K562 (cell line): Measurements from ENCODE around the gene PTPRT. TPM values are rescaled to one million over a fixed set of nuclear protein-coding genes. Genes with fewer than 3 reads are reported as not detected.

Experiments
- ATAC-seq: fragments of 200-7000 bp; cut with Tn5 transposase; 3 replicates; pipeline ENCODE4 v1.9.1; 2020; ENCODE audit warnings: moderate library complexity
- BruUV-seq: library from RNA; stranded (reverse); fragments of 400-500 nt; replicated peaks from 2 replicates; lab custom pipeline; 2021; lab: Mats Ljungman, UMichigan
- CTCF ChIA-PET: fragments of 300-600 bp; formaldehyde crosslinking; extraction: SDS; loops from one replicate; lab custom pipeline; 2021; ENCODE audit warnings: low intra/inter-chr PET ratio; lab: Yijun Ruan, JAX
- POLR2A ChIA-PET: fragments of 300-600, 350-650 bp; sonication (Branson Sonifier 250); formaldehyde crosslinking; extraction: SDS; loops from one replicate; lab custom pipeline; 2021; ENCODE audit warnings: antibody characterized with exemption, inconsistent platforms; lab: Yijun Ruan, JAX
- DNase-seq, 4 experiments: peaks; one replicate each; pipeline versions ENCODE4 v3.0.0 to v3.0.0-alpha.2; 2011 to 2018; ENCODE audit warnings: low spot score in 3 of 4, mixed read lengths in 3 of 4; ENCODE audit errors: extremely low read depth in 1 of 4
- FAIRE-seq: peaks from 2 replicates; lab custom pipeline; 2011; peaks lifted over from hg19 to GRCh38; lab: Jason Lieb, UNC
- H2AFZ ChIP-seq: 2 replicates; pipeline ENCODE4 v1.6.0; 2011; ENCODE audit warnings: low read depth, low read length, control low read depth, inconsistent platforms
- H3K27ac ChIP-seq: fragments of 200-600 bp; 3 replicates; pipeline ENCODE4 v1.8.0; 2011; ENCODE audit warnings: low read depth, mild to moderate bottlenecking, control low read depth, inconsistent platforms, low read length, moderate library complexity, mixed read lengths; ENCODE audit errors: extremely low read depth
- H3K27me3 ChIP-seq, 2 experiments: fragments of 300-600 bp in 1 of 2; 2 replicates in 1 of 2; 3 replicates in 1 of 2; pipeline versions ENCODE4 v1.6.0 to v1.8.0; 2011; ENCODE audit warnings: inconsistent platforms in 2 of 2, low read length in 2 of 2, mild to moderate bottlenecking in 1 of 2, mixed read lengths in 1 of 2, moderate library complexity in 1 of 2; ENCODE audit not compliant: control insufficient read depth in 2 of 2, insufficient read depth in 2 of 2
- H3K36me3 ChIP-seq: fragments of 300-600 bp; 3 replicates; pipeline ENCODE4 v1.8.0; 2011; ENCODE audit warnings: mild to moderate bottlenecking, low read length, inconsistent platforms; ENCODE audit not compliant: control insufficient read depth, insufficient read depth
- H3K4me1 ChIP-seq, 2 experiments: fragments of 200-600 bp in 1 of 2; replicated peaks in 1 of 2; 2 replicates in 1 of 2; 3 replicates in 1 of 2; pipeline versions ENCODE4 v1.5.1 to v1.8.0; 2011; ENCODE audit warnings: inconsistent platforms in 2 of 2, low read length in 2 of 2, mild to moderate bottlenecking in 1 of 2, mixed read lengths in 1 of 2, moderate library complexity in 1 of 2; ENCODE audit not compliant: control insufficient read depth in 2 of 2, insufficient read depth in 2 of 2
- H3K4me2 ChIP-seq: 2 replicates; pipeline ENCODE4 v1.6.1; 2011; ENCODE audit warnings: low read length, control low read depth, inconsistent platforms, mixed read lengths; ENCODE audit not compliant: insufficient read depth
- H3K4me3 ChIP-seq: fragments of 200-600 bp; sonication (generic), shearing (Covaris generic); 2 replicates; pipeline ENCODE4 v1.5.1; 2016; ENCODE audit warnings: control low read depth, inconsistent platforms
- H3K79me2 ChIP-seq: fragments of 200-600 bp; 3 replicates; pipeline ENCODE4 v1.8.0; 2011; ENCODE audit warnings: low read length, inconsistent platforms; ENCODE audit not compliant: control insufficient read depth, insufficient read depth
- H3K9ac ChIP-seq, 2 experiments: 2 replicates each; pipeline versions ENCODE4 v1.6.0 to v1.6.1; 2011; ENCODE audit warnings: low read depth in 2 of 2, low read length in 2 of 2, control low read depth in 1 of 2, inconsistent platforms in 1 of 2, mild to moderate bottlenecking in 1 of 2, mixed read lengths in 1 of 2; ENCODE audit not compliant: insufficient read depth in 1 of 2
- H3K9me1 ChIP-seq: one replicate; pipeline ENCODE4 v1.6.0; 2011; ENCODE audit warnings: inconsistent platforms, mild to moderate bottlenecking, low read length, moderate library complexity; ENCODE audit not compliant: control insufficient read depth, insufficient read depth
- H3K9me3 ChIP-seq: replicated peaks from 2 replicates; pipeline ENCODE4 v1.5.1; 2011; ENCODE audit warnings: low read depth, low read length, inconsistent platforms; ENCODE audit not compliant: control insufficient read depth, insufficient read depth
- H4K20me1 ChIP-seq: replicated peaks from 2 replicates; pipeline ENCODE4 v1.6.1; 2011; ENCODE audit warnings: low read length, inconsistent platforms, mixed read lengths; ENCODE audit not compliant: control insufficient read depth, insufficient read depth
- GATA2 ChIP-seq: sonication (generic); formaldehyde crosslinking; IDR thresholded peaks from 2 replicates; pipeline ENCODE4 v1.4.0; 2020; ENCODE audit warnings: mild to moderate bottlenecking, missing genetic modification reagents
- KAT7 ChIP-seq: sonication (generic); formaldehyde crosslinking; IDR thresholded peaks from 2 replicates; pipeline ENCODE4 v1.8.0; 2022; ENCODE audit warnings: missing genetic modification reagents, mild to moderate bottlenecking, borderline replicate concordance
- KHSRP ChIP-seq: fragments of 450-650 bp; IDR thresholded peaks from 2 replicates; pipeline ENCODE4 v1.6.1; 2017
- MAZ ChIP-seq, 2 experiments: fragments of 450-650 bp in 1 of 2; sonication (generic) in 1 of 2; formaldehyde crosslinking; IDR thresholded peaks in 1 of 2; conservative IDR thresholded peaks in 1 of 2; 2 replicates each; pipeline versions ENCODE4 v1.4.0 to v1.5.0; 2020; ENCODE audit warnings: mild to moderate bottlenecking in 1 of 2, missing genetic modification reagents in 1 of 2
- NFE2 ChIP-seq: IDR thresholded peaks from 2 replicates; pipeline ENCODE4 v1.6.1; 2014; ENCODE audit warnings: antibody characterized with exemption, low read depth
- POLR2A ChIP-seq: fragments of 450-650 bp; conservative IDR thresholded peaks from 2 replicates; pipeline ENCODE4 v1.6.1; 2016
- RFX5 ChIP-seq: IDR thresholded peaks from 2 replicates; pipeline ENCODE4 v1.6.1; 2011; ENCODE audit warnings: low read depth, mild to moderate bottlenecking, improper control_type of control experiment, low read length
- SNRNP70 ChIP-seq: fragments of 200-400 bp; formaldehyde crosslinking; optimal IDR thresholded peaks from 2 replicates; pipeline ENCODE3; 2017; ENCODE audit warnings: low read depth, low read length
- TCFL5 ChIP-seq: fragments of 250-450 bp; sonication (Bioruptor Pico); conservative IDR thresholded peaks from 2 replicates; pipeline ENCODE4 v1.6.1; 2021; ENCODE audit warnings: mild to moderate bottlenecking, moderate library complexity, matching md5 sums
- ZC3H4 ChIP-seq: sonication (generic); formaldehyde crosslinking; IDR thresholded peaks from 2 replicates; pipeline ENCODE4 v1.9.0; 2021; ENCODE audit warnings: missing genetic modification reagents, borderline replicate concordance
- ZKSCAN3 ChIP-seq: fragments of 250-450 bp; sonication (Bioruptor Pico); IDR thresholded peaks from 2 replicates; pipeline ENCODE4 v1.4.0; 2020
- ZNF311 ChIP-seq: fragments of 250-450 bp; sonication (Bioruptor Pico); IDR thresholded peaks from 2 replicates; pipeline ENCODE4 v1.4.0; 2020; ENCODE audit warnings: mild to moderate bottlenecking, moderate library complexity
- ZNF431 ChIP-seq: sonication (generic); formaldehyde crosslinking; IDR thresholded peaks from 2 replicates; pipeline ENCODE4 v1.8.0; 2022; ENCODE audit warnings: mild to moderate bottlenecking, missing genetic modification reagents
- ZNF699 ChIP-seq: fragments of 250-450 bp; sonication (Bioruptor Pico); IDR thresholded peaks from 2 replicates; pipeline ENCODE4 v1.8.0; 2021; ENCODE audit warnings: mild to moderate bottlenecking, moderate library complexity; ENCODE audit not compliant: insufficient replicate concordance
- WGBS: fragments of 100-300 bp; shearing (Covaris generic); methylation state at CpG from one replicate; pipeline ENCODE4 v1.1.6; 2016; ENCODE audit warnings: low coverage, mixed read lengths; ENCODE audit not compliant: insufficient coverage; ENCODE audit errors: missing lambda C conversion rate; 5-methylcytosine and 5-hydroxymethylcytosine counted together
- in situ Hi-C: fragments of 300-500 bp; cut with MboI; formaldehyde crosslinking; loops from 4 replicates; pipeline ENCODE4 v1.15.0; 2018; ENCODE audit warnings: inconsistent platforms, mixed read lengths
- intact Hi-C: fragments of 100-400 bp; cut with micrococcal nuclease; formaldehyde crosslinking; loops from 2 replicates; pipeline ENCODE4 v1.14.2; 2022
- polyA plus RNA-seq, 8 experiments: library from polyadenylated mRNA; depleted of rRNA in 4 of 8; stranded (reverse) in 5 of 8; unstranded in 3 of 8; fragments of >200 nt; fragmentation: Nextera tagmentation in 2 of 8; fragmentation: Illumina TruSeq in 1 of 8; extraction: Ambion mirVana in 2 of 8; extraction: Trizol in 1 of 8; gene quantifications; 2 replicates each; pipeline versions ENCODE4 v1.2.1 to v1.2.3, GENCODE V29; 2011 to 2014; ENCODE audit warnings: inconsistent platforms in 1 of 8, missing spikeins in 1 of 8
- total RNA-seq, 7 experiments: library from RNA; depleted of rRNA in 6 of 7; stranded (reverse); fragments of >200 nt in 6 of 7; fragmentation: Illumina TruSeq in 2 of 7; extraction: Trizol in 2 of 7; gene quantifications; 2 replicates each; pipeline versions ENCODE4 v1.2.1 to v1.2.3, GENCODE V29; 2011 to 2021; ENCODE audit warnings: low replicate concordance in 1 of 7
- TF ChIP-seq, protein P1 (sequence below): sonication (generic); formaldehyde crosslinking; IDR thresholded peaks from 2 replicates; pipeline ENCODE4 v1.8.1; 2023; ENCODE audit warnings: mild to moderate bottlenecking, missing genetic modification reagents
- TF ChIP-seq, protein P2 (sequence below): IDR thresholded peaks from 3 replicates; pipeline ENCODE4 v1.6.1; 2011; ENCODE audit warnings: borderline replicate concordance, mild to moderate bottlenecking; ENCODE audit not compliant: insufficient read length, insufficient read depth

PTPRT gene
- total and polyA plus RNA-seq, 9 of the 15 experiments (the other 6 are each of a cell fraction or from before 2014, with no cell fraction given) = not detected

GRCh38 chr20:42267793-42268384 is 921.8 kb downstream of the PTPRT start:
- no peaks in the 10 kb centered on the region for H4K20me1 ChIP-seq
- H3K4me2 ChIP-seq = no peak overlapping the region
- no peaks in the 10 kb centered on the region for H3K9me3 ChIP-seq
- no peaks in the 10 kb centered on the region for H3K9me1 ChIP-seq
- no peak overlapping the region for H3K27ac ChIP-seq
- no peaks in the 10 kb centered on the region for H3K79me2 ChIP-seq
- no peak for FAIRE-seq
- intact Hi-C loops (no loop called here), in situ Hi-C loops (no loop called here)
- ChIA-PET POLR2A (no interaction called here), CTCF (no interaction called here)
- H3K27me3 ChIP-seq = no peaks in the 10 kb centered on the region
- H3K4me3 ChIP-seq = no peak overlapping the region
- no peak overlapping the region for H3K9ac ChIP-seq
- H3K36me3 ChIP-seq = no peaks in the 10 kb centered on the region
- BruUV-seq = no TSS peak
- TF ChIP-seq ZNF311 (no peak), ZC3H4 (CRISPR knock-in tag) (no peak), ZNF431 (CRISPR knock-in tag) (no peak), POLR2A (no peak), ZKSCAN3 (CRISPR knock-in tag) (no peak), SNRNP70 (no peak), RFX5 (no peak), ZNF699 (CRISPR knock-in tag) (no peak), NFE2 (no peak), KAT7 (CRISPR knock-in tag) (no peak), TCFL5 (CRISPR knock-in tag) (no peak), KHSRP (no peak), GATA2 (CRISPR knock-in tag) (no peak), MAZ (CRISPR knock-in tag; conservative IDR thresholded peaks at IDR 0.05 in 1 of 2, IDR thresholded peaks at IDR 0.05 in 1 of 2) (no peak)
- TF ChIP-seq, protein P1, sequence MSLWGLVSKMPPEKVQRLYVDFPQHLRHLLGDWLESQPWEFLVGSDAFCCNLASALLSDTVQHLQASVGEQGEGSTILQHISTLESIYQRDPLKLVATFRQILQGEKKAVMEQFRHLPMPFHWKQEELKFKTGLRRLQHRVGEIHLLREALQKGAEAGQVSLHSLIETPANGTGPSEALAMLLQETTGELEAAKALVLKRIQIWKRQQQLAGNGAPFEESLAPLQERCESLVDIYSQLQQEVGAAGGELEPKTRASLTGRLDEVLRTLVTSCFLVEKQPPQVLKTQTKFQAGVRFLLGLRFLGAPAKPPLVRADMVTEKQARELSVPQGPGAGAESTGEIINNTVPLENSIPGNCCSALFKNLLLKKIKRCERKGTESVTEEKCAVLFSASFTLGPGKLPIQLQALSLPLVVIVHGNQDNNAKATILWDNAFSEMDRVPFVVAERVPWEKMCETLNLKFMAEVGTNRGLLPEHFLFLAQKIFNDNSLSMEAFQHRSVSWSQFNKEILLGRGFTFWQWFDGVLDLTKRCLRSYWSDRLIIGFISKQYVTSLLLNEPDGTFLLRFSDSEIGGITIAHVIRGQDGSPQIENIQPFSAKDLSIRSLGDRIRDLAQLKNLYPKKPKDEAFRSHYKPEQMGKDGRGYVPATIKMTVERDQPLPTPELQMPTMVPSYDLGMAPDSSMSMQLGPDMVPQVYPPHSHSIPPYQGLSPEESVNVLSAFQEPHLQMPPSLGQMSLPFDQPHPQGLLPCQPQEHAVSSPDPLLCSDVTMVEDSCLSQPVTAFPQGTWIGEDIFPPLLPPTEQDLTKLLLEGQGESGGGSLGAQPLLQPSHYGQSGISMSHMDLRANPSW (CRISPR knock-in tag) = no peak
- TF ChIP-seq, protein P2, sequence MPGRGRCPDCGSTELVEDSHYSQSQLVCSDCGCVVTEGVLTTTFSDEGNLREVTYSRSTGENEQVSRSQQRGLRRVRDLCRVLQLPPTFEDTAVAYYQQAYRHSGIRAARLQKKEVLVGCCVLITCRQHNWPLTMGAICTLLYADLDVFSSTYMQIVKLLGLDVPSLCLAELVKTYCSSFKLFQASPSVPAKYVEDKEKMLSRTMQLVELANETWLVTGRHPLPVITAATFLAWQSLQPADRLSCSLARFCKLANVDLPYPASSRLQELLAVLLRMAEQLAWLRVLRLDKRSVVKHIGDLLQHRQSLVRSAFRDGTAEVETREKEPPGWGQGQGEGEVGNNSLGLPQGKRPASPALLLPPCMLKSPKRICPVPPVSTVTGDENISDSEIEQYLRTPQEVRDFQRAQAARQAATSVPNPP = no peak
- DNase-seq = no peak
- H2AFZ ChIP-seq = no peak overlapping the region
- no peak for ATAC-seq
- H3K4me1 ChIP-seq = no peaks in the 10 kb centered on the region
- 0% methylated on average over 3 of the region's 4 CpGs for WGBS
